ENCODE measurements around the gene IFI6. TPM values are rescaled to one million over a fixed set of nuclear protein-coding genes. Genes with fewer than 3 reads are reported as not detected.

IFI6 gene
- total RNA-seq (2021; fragmentation: NEBNext Ultra II Directional; extraction: Animal tissue kit (Norgen Biotek cat#: 25700)) = 4.9 and 6.1 TPM in 2 replicates
- polyA plus RNA-seq (2011; rRNA removed) = 13.0 and 13.2 TPM in 2 replicates
- polyA plus RNA-seq (2011; cell fraction: cytosol; rRNA removed) = 12.3 TPM
- polyA plus RNA-seq (2011; cell fraction: nucleus; rRNA removed) = 8.3 TPM
- 9.7 to 19.5 TPM (median 15.7 TPM) in 4 replicates for polyA plus RNA-seq (2012, experiment 1 of 2)
- polyA plus RNA-seq (2012, experiment 2 of 2) = 15.5 TPM
- 9.2 TPM for polyA plus RNA-seq (2013, experiment 1 of 2)
- 11.9 TPM for polyA plus RNA-seq (2013, experiment 2 of 2)
- 0.79 and 1.7 TPM in 2 replicates for polyA minus RNA-seq (2011; rRNA and poly(A)+ RNA removed)
- polyA minus RNA-seq (2011; cell fraction: cytosol; rRNA and poly(A)+ RNA removed) = 2.9 TPM
- polyA minus RNA-seq (2011; cell fraction: nucleus; rRNA and poly(A)+ RNA removed) = 1.9 TPM
- long read RNA-seq, experiment 1, partial matches to known transcripts = 0 of 1 reads
- long read RNA-seq, experiment 1, other reads (novel, unspliced or antisense) = 0 of 1 reads
- long read RNA-seq, experiment 2, partial matches to known transcripts = 0 of 2 reads
- long read RNA-seq, experiment 2, other reads (novel, unspliced or antisense) = 2 of 2 reads

- Histone ChIP-seq H2AFZ (ENCODE audit: low read length) (peak within 1 kb of the TSS; percentile 35), H3K79me2 (ENCODE audit: control insufficient read depth in 1 of 2, insufficient read depth in 2 of 2, low read length in 2 of 2) (no peaks in the 10 kb centered on the region), H3K23me2 (ENCODE audit: low read depth, low read length) (peaks cover 2% of the 10 kb centered on the region; the same call in 1 of the 2 replicates), H3K4me1 (replicated peaks in 1 of 4; ENCODE audit: control insufficient read depth in 3 of 4, insufficient read depth in 4 of 4, low read length in 3 of 4) (peaks cover 2 to 11% (median 7%) of the 10 kb centered on the region in 4 experiments; a peak in 5 of 7 replicates), H4K20me1 (replicated peaks in 1 of 2; ENCODE audit: control insufficient read depth in 1 of 2, insufficient read depth in 2 of 2, low read length in 2 of 2) (no peaks in the 10 kb centered on the region), H3K27me3 (replicated peaks in 1 of 4; ENCODE audit: control insufficient read depth in 3 of 4, extremely low read depth in 1 of 4, insufficient read depth in 3 of 4, low read length in 3 of 4) (peaks cover 0 to 7% (median 4%) of the 10 kb centered on the region in 4 experiments; a peak in 2 of 7 replicates), H4K91ac (replicated peaks; ENCODE audit: insufficient read length, low read length) (no peak within 1 kb of the TSS), H2BK12ac (ENCODE audit: low read depth, low read length) (no peak within 1 kb of the TSS), H3K9ac (replicated peaks in 1 of 4; ENCODE audit: extremely low read depth in 1 of 4, low read depth in 3 of 4, low read length in 3 of 4) (no peak within 1 kb of the TSS), H3K18ac (ENCODE audit: extremely low read depth, low read length) (no peak within 1 kb of the TSS), H3K4me2 (ENCODE audit: insufficient read depth in 1 of 2, low read depth in 2 of 2, low read length in 2 of 2) (peak within 1 kb of the TSS; percentile 54 to 64), H2BK120ac (replicated peaks; ENCODE audit: low read depth, low read length) (no peak within 1 kb of the TSS), H3K14ac (ENCODE audit: insufficient read length) (no peak within 1 kb of the TSS), H2BK15ac (ENCODE audit: low read length) (peak within 1 kb of the TSS; percentile 2; the same call in 1 of the 2 replicates), H4K8ac (ENCODE audit: extremely low read depth, insufficient read depth, low read length) (no peak within 1 kb of the TSS), H3K36me3 (ENCODE audit: control insufficient read depth in 2 of 4, insufficient read depth in 4 of 4, low read length in 3 of 4) (no peaks in the 10 kb centered on the region), H3K56ac (replicated peaks; ENCODE audit: insufficient read length, low read depth, low read length) (no peak within 1 kb of the TSS), H4K5ac (ENCODE audit: insufficient read length, low read depth, low read length) (no peak within 1 kb of the TSS), H3K23ac (ENCODE audit: insufficient read length) (no peak within 1 kb of the TSS), H3K4me3 (ENCODE audit: extremely low read depth in 1 of 4, insufficient read depth in 2 of 4, low read depth in 3 of 4, low read length in 4 of 4) (peak within 1 kb of the TSS; percentile 2 to 51 (median 28); a peak in 5 of 8 replicates), H3K9me3 (ENCODE audit: insufficient read depth in 2 of 2, low read depth in 1 of 2, low read length in 1 of 2) (no peaks in the 10 kb centered on the region; a peak in 1 of 4 replicates), H3K27ac (ENCODE audit: low read depth, low read length) (no peak within 1 kb of the TSS), H2BK5ac (ENCODE audit: low read depth, low read length) (no peak within 1 kb of the TSS), H3K4ac (replicated peaks; ENCODE audit: insufficient read length, low read depth, low read length) (no peak within 1 kb of the TSS), H3K79me1 (ENCODE audit: low read depth, low read length) (no peaks in the 10 kb centered on the region), H2AK5ac (ENCODE audit: low read depth, low read length) (no peak within 1 kb of the TSS), H2BK20ac (ENCODE audit: low read length) (peak within 1 kb of the TSS; percentile 15; the same call in 1 of the 2 replicates)
- DNase-seq (ENCODE audit: low read depth in 1 of 2, low spot score in 2 of 2) (peak in 1 of 2 experiments; percentile 72), FAIRE-seq (peak; percentile 39)
- WGBS, 2 experiments (ENCODE audit: extremely low coverage in 1 of 2, insufficient coverage in 1 of 2, insufficient read length in 1 of 2, insufficient replicate concordance in 2 of 2, low coverage in 1 of 2, low lambda C conversion rate in 2 of 2, missing lambda C conversion rate in 1 of 2) = 12% methylated on average over 10 of the region's 10 CpGs; no CpG with 5 or more reads in 1 of the 2 experiments
- ChIA-PET POLR2A (ENCODE audit: partially characterized antibody) (interaction anchor here (0.7 to 1.6 kb wide), 6 partner anchors 9 to 160 kb away, joined by 3 to 5 read pairs (median 4); partner anchors contain the start of genes AHDC1 and FAM76A), CTCF (ENCODE audit: partially characterized antibody) (interaction anchor here (0.6 to 13.1 kb wide), 16 partner anchors 9 to 373 kb away, joined by 3 to 472 read pairs (median 3); partner anchors contain the start of genes AHDC1 and FAM76A)
- TF ChIP-seq CTCF (IDR thresholded peaks at IDR 0.05; ENCODE audit: control extremely low read depth in 1 of 3, insufficient read depth in 1 of 3, low read depth in 1 of 3, low read length in 3 of 3) = peak in 2 of 3 experiments; percentile 15 to 43; a peak in 2 of 4 replicates
- 0 out of 2 replicates have a peak, but pooled peaks have one; percentile 52 for TF ChIP-seq SP4 (IDR thresholded peaks at IDR 0.05; ENCODE audit: low read length)
- TF ChIP-seq ASH2L (IDR thresholded peaks at IDR 0.05; ENCODE audit: low read length) = peak; percentile 72
- TF ChIP-seq RAD21 (IDR thresholded peaks at IDR 0.05 in 1 of 2, conservative IDR thresholded peaks at IDR 0.05 in 1 of 2; ENCODE audit: low read depth in 2 of 2, low read length in 2 of 2) = peak in 1 of 2 experiments; percentile 37; a peak in 2 of 4 replicates
- peak; percentile 66 for TF ChIP-seq YY1 (IDR thresholded peaks at IDR 0.05; ENCODE audit: low read depth, low read length)
Observed at GRCh38 chr1:27671964-27672749, at the start of gene IFI6. Gene IFI6, minus strand, starts transcription at chr1:27672192. Its CDS starts 2,878 bp downstream, at chr1:27669314.

Measured in H1 (cell line).